Fibroblast of lung (primary cell): ENCODE measurements around the gene TTLL11.

Source experiments
- EZH2 ChIP-seq: IDR thresholded peaks from 2 replicates; pipeline ENCODE4 v1.5.1; 2012; ENCODE audit warnings: low read length, control low read depth, mild to moderate bottlenecking; ENCODE audit errors: missing control alignments
- TF ChIP-seq, protein P1 (sequence below), 2 donors: IDR thresholded peaks in 1 of 2; conservative IDR thresholded peaks in 1 of 2; 1 replicate in 1 of 2; 2 replicates in 1 of 2; pipeline ENCODE4 v1.5.1; 2011 to 2012; ENCODE audit warnings: low read length in 2 of 2, control low read depth in 1 of 2, inconsistent platforms in 1 of 2, low read depth in 1 of 2, mild to moderate bottlenecking in 1 of 2

DNA sequence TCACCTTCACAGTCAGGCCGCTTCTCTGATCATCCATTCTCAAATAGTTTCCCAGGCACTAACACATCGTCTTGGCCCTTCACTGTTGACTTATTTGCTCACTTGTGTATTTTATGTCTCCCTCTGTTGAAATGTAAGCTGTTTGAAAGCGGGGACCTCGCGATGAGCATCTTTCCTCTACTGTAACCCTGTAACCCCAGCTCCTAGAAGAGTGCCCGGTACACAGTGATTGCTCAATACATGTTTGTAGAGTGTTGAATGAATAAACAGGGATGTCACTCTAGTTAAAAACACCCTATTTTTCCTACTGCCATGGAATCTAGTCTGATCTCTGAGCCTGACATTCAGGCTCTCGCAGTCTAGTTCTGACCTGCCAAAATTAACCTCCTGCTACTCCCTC is 150.8 kb downstream of the TTLL11 start:
- TF ChIP-seq, protein P1, sequence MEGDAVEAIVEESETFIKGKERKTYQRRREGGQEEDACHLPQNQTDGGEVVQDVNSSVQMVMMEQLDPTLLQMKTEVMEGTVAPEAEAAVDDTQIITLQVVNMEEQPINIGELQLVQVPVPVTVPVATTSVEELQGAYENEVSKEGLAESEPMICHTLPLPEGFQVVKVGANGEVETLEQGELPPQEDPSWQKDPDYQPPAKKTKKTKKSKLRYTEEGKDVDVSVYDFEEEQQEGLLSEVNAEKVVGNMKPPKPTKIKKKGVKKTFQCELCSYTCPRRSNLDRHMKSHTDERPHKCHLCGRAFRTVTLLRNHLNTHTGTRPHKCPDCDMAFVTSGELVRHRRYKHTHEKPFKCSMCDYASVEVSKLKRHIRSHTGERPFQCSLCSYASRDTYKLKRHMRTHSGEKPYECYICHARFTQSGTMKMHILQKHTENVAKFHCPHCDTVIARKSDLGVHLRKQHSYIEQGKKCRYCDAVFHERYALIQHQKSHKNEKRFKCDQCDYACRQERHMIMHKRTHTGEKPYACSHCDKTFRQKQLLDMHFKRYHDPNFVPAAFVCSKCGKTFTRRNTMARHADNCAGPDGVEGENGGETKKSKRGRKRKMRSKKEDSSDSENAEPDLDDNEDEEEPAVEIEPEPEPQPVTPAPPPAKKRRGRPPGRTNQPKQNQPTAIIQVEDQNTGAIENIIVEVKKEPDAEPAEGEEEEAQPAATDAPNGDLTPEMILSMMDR (conservative IDR thresholded peaks at IDR 0.05 in 1 of 2, IDR thresholded peaks at IDR 0.05 in 1 of 2; ENCODE audit: low read depth in 1 of 2, low read length in 2 of 2) = no peak
- no peak for TF ChIP-seq EZH2
